Glomerular visceral epithelial cell (primary cell): ENCODE results near the gene VPS35L.

Experiments used
- DNase-seq: peaks from one replicate; pipeline ENCODE4 v3.0.0-alpha.2; 2016; ENCODE audit errors: extremely low spot score

VPS35L gene

DNA sequence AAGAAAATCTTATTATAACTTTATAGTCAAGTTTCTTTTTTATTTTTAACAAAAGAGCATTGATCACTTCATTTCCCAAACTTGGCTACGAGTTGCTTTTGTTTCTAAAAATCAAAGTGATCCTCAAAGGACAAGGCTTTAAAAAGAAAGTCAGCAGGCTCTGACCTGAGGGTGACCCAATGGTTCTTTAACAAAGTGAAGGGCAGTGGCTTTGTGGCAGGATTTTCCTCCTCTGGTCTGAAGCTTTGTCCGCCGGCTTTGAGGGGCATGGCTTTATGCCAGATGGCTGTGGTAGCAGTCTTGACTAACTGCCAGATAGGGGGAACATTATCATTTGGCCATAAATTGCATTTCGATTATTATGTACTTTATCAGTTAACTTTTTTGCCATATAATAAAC lies 191.1 kb downstream of the VPS35L start:
- peak; percentile 16 for DNase-seq

DNA sequence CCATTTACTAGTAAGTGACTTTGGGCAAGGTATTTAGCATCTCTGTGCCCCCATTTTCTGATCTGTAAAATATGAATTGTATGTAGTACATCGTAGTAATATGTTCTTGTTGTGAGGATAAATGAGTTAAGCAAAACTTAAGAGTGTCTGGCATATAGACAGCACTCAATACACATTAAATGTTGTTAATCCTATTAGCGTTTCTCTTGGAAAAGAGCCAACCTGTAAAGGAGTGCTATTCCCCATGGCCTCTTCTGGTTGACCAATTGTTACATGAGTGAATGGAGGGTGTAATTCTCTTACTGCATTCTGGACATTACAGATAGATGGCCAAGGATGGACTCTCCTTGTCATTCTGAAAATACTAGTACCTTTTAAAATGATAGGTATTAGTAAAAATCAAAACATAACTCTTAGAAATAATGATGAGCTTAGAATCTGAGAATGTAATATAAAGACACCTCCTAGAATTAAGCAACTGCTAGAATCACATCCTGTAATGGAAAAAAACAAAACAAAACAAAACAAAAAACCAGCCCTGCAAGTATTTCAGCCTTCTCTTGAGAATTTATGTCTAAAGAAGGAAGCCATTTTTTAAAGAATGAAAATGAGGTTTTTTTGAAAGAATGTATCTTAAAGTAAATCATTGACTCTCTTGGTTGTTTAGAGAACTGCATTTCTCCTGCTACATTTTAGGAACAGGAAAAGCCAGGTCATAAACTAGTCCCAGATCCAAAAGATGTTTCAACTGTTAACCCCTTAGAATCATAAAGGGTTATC lies 193.1 kb downstream of the VPS35L start:
- no peak for DNase-seq

DNA sequence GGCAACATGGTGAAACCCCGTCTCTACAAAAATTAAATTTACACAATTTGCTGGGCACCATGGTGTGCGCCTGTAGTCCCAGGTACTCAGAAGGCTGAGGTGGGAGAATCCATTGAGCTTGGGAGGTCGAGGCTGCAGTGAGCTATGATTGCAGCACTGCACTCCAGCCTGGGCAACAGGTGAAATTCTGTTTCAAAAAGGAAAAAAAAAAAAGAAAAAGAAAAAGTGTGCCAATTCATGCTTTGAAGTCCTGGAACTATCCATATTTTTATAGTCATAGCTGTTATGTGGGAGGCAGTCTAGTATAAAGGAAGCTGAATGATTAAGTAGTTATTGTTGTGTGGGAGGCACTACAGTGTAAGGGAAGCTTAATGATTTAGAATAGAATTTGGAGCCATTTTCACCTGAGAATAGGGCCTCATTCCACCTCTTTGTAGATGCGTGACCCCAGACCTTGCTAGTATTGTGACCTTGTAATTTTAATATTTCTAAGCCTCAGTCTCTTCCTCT lies 194.1 kb downstream of the VPS35L start:
- no peak for DNase-seq
